Psoas muscle (tissue), 8 donors: ENCODE results near the gene HEG1. TPM values are rescaled to one million over a fixed set of nuclear protein-coding genes. Genes with fewer than 3 reads are reported as not detected.

ENCODE experiments used
- ATAC-seq, 4 donors: fragments of 200-7000 bp; cut with Tn5 transposase; one replicate each; pipeline ENCODE4 v1.9.1; 2020; ENCODE audit warnings: moderate library complexity in 3 of 4, mild to moderate bottlenecking in 2 of 4
- DNase-seq, 2 donors: peaks; one replicate each; pipeline ENCODE4 v3.0.0-alpha.2; 2020
- H3K27ac ChIP-seq: fragments of 200-600 bp; one replicate; pipeline ENCODE4 v1.8.0; 2022
- H3K27me3 ChIP-seq, 3 donors: fragments of 200-600 bp in 1 of 3; one replicate each; pipeline versions ENCODE4 v1.6.1 to v1.8.0; 2013 to 2022; ENCODE audit warnings: low read length in 2 of 3, mild to moderate bottlenecking in 2 of 3, moderate library complexity in 1 of 3; ENCODE audit not compliant: insufficient read depth in 3 of 3
- H3K36me3 ChIP-seq, 2 donors: fragments of 200-600 bp in 1 of 2; one replicate each; pipeline versions ENCODE4 v1.6.1 to v1.8.0; 2013 to 2022; ENCODE audit warnings: low read depth in 1 of 2, mild to moderate bottlenecking in 1 of 2, moderate library complexity in 1 of 2; ENCODE audit not compliant: insufficient read depth in 1 of 2
- H3K4me1 ChIP-seq: fragments of 200-600 bp; one replicate; pipeline ENCODE4 v1.8.0; 2022
- H3K4me3 ChIP-seq: fragments of 200-600 bp; one replicate; pipeline ENCODE4 v1.8.0; 2022; ENCODE audit warnings: mild to moderate bottlenecking
- H3K9me3 ChIP-seq: fragments of 200-600 bp; one replicate; pipeline ENCODE4 v1.8.0; 2022
- WGBS, 3 donors: extraction: QIAGEN DNeasy Blood & Tissue Kit; methylation state at CpG; one replicate each; pipeline versions ENCODE4 v1.1.6 to v1.1.7; 2013; 5-methylcytosine and 5-hydroxymethylcytosine counted together
- intact Hi-C, 2 donors: fragments of 100-400 bp; cut with DNase I; formaldehyde crosslinking; loops; one replicate each; pipeline versions ENCODE4 v1.11.0 to v1.14.2; 2022
- polyA plus RNA-seq, 3 donors: library from polyadenylated mRNA; stranded (reverse); fragments of 200-250 nt; gene quantifications; one replicate each; pipeline ENCODE4 v1.2.3, GENCODE V29; 2013
- total RNA-seq, 4 donors: library from RNA; stranded (reverse); fragmentation: NEBNext Ultra II Directional in 2 of 4; extraction: Animal tissue kit (Norgen Biotek cat#: 25700) in 2 of 4; gene quantifications; one replicate each; pipeline versions ENCODE4 v1.2.1 to v1.2.4, GENCODE V29; 2021 to 2023
- TF ChIP-seq, protein P1 (sequence below): fragments of 200-600 bp; IDR thresholded peaks from one replicate; pipeline ENCODE4 v1.8.0; 2022; ENCODE audit warnings: antibody characterized with exemption
- donor health status: healthy with polysubstance abuse.
- donor health status: DM: no; HTN: no; CAD: no; lungs with moderate emphysema.
- donor health status: Bipolar disorder and iron deficiency.
- donor health status: healthy.
- donor health status: DM: yes; HTN: yes; CAD: no.
- donor health status: DM: no; HTN: no; CAD: no.
- donor health status: DM: no; HTN: no; CAD: no.
- donor health status: DM: yes; HTN: yes; CAD: no.

Gene HEG1
- total and polyA plus RNA-seq, 7 donors = 3.2 to 38.7 (median 11.7) TPM

DNA sequence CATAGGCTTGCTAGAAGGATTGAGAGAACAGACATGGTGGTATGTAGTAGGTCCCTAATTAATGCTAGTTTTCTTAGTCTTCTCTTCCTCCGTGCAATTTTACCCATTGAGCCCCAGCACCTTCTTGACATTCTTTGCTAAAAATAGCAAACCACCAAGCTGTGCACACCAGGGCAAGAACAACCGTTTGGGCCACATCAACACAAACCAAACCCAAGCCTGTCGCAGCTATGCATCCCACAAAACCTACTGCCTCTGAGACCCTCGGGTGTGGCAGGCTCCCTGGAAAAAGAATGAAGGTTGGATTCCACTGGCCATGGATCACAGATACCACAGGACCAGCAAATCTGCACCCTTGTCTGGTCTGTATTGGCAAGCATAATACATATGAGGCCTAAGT, 27.1 kb downstream of the HEG1 start:
- Histone ChIP-seq H3K4me3 (no peak overlapping the region), H3K27me3 (no peaks in the 10 kb centered on the region), H3K4me1 (peaks cover 37% of the 10 kb centered on the region), H3K9me3 (no peaks in the 10 kb centered on the region), H3K27ac (no peak overlapping the region), H3K36me3 (peaks cover 0 to 26% of the 10 kb centered on the region in 2 donors)
- 65 to 79% (median 68%) methylated on average over 4 of the region's 4 CpGs for WGBS, 3 donors
- ATAC-seq (no peak), DNase-seq (no peak)
- intact Hi-C loops = no loop called here
- TF ChIP-seq, protein P1, sequence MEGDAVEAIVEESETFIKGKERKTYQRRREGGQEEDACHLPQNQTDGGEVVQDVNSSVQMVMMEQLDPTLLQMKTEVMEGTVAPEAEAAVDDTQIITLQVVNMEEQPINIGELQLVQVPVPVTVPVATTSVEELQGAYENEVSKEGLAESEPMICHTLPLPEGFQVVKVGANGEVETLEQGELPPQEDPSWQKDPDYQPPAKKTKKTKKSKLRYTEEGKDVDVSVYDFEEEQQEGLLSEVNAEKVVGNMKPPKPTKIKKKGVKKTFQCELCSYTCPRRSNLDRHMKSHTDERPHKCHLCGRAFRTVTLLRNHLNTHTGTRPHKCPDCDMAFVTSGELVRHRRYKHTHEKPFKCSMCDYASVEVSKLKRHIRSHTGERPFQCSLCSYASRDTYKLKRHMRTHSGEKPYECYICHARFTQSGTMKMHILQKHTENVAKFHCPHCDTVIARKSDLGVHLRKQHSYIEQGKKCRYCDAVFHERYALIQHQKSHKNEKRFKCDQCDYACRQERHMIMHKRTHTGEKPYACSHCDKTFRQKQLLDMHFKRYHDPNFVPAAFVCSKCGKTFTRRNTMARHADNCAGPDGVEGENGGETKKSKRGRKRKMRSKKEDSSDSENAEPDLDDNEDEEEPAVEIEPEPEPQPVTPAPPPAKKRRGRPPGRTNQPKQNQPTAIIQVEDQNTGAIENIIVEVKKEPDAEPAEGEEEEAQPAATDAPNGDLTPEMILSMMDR = no peak

DNA sequence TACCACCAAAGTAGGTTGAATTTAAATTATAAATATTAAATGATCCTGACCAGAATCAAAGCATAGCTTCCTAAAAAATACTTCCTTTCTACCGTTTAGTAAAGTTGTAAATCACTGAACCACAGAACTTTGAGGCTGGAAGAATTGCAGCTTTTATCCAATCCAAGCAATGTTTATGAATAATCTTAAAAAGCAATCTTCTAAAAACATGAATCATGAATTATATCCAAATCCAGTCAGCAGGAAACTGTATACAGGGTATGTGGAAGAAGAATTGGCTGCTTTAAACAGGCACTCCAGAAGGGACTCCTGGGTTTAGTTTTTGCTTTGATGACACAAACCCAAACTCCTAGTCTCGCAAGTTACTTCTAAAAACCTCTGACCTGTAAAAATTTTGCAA, 30.2 kb downstream of the HEG1 start:
- Histone ChIP-seq H3K9me3 (no peaks in the 10 kb centered on the region), H3K4me1 (peaks cover 31% of the 10 kb centered on the region), H3K27ac (no peak overlapping the region), H3K4me3 (no peak overlapping the region), H3K27me3 (no peaks in the 10 kb centered on the region), H3K36me3 (peaks cover 0 to 30% of the 10 kb centered on the region in 2 donors)
- TF ChIP-seq, protein P1 = no peak
- 60 to 70% (median 61%) methylated on average over 2 of the region's 2 CpGs for WGBS, 3 donors
- ATAC-seq (no peak), DNase-seq (no peak)
- intact Hi-C loops = no loop called here

DNA sequence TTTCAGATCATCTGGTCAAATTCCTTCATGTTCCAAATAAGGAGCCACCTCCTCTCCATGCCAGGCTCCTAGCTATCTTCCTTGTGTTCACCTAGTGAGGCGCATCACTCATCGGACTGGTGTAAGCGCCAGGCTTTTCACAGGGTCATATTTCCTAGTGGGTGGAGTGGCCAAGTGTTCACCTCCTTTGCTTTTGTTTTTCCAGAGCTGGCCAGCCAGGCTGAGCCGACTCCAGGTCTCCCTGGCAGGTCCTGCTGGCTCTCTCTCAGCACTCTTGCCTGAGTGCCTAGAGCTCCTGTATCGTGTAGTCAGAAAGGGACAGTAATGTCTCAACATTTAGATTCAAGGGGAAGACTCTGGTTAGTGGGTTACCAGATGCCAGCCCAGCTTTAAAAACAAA, 31.0 kb downstream of the HEG1 start:
- H3K4me3 ChIP-seq = no peak overlapping the region
- WGBS, 3 donors = 12 to 20% (median 14%) methylated on average over 5 of the region's 5 CpGs
- ATAC-seq (peak; percentile 99 to 100 (median 100)), DNase-seq (peak; percentile 68 to 84)
- peak overlapping the region; percentile 41 for H3K27ac ChIP-seq
- H3K36me3 ChIP-seq = peaks cover 0 to 39% of the 10 kb centered on the region in 2 donors
- H3K9me3 ChIP-seq = no peaks in the 10 kb centered on the region
- H3K27me3 ChIP-seq = no peaks in the 10 kb centered on the region
- intact Hi-C loops = no loop called here
- H3K4me1 ChIP-seq = peaks cover 31% of the 10 kb centered on the region
- TF ChIP-seq, protein P1 = no peak

DNA sequence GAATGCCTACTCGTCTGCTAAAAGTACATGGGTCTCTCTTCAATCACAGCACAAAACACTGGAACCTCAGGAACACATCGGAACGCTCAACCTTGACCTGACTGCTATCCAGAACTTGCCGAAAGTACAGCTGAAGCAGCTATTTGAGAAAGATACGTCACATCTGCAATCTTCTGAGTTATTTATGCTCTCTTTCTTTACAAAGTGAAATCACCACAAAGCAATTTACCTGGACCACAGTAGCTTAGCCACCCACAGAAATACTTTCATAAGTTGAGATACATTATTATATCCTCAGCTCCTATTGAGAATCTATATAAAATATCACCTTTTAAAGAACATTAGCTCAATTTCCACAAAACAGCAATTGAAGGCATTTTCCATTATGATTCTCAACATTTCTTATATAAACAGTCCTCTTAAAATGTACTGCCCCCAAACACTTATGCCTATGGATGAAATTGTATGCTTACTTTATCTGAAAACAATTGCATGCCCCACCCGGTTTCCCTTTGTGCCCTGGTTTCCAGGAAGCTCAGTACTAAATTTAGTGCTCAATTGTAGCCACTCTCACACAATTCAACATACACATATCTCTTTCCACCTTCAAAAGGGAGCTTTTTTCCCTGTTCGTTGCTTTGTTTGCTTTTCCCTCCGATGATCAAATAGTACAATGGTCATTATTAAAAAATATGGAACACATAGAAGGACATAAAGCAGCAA, 31.8 kb downstream of the HEG1 start:
- ATAC-seq (no peak), DNase-seq (no peak)
- TF ChIP-seq, protein P1 = no peak
- Histone ChIP-seq H3K27ac (peak overlapping the region; percentile 41), H3K27me3 (no peaks in the 10 kb centered on the region), H3K4me3 (no peak overlapping the region), H3K4me1 (peaks cover 31% of the 10 kb centered on the region), H3K36me3 (peaks cover 5 to 47% of the 10 kb centered on the region in 2 donors), H3K9me3 (no peaks in the 10 kb centered on the region)
- 60 to 71% (median 70%) methylated on average over 8 of the region's 8 CpGs for WGBS, 3 donors
- intact Hi-C loops = no loop called here

DNA sequence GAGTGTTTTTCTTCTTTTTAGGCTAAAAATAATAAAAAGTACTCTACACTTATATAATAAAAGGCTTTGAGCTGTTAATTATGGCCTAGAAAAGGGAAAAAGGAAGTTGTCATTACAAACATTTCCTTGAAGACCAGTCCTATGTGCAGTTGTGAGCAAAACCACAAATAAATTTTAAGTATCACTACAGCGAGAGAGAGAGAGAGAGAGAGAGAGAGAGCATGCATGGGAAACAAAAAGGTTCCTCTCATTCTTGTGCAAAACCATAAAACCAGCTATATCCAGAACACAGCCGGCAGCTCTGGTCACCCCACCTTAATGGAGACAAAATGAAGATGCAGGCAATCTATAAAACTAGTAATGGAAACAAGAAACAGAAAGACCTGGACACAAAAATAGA, 33.6 kb downstream of the HEG1 start:
- H3K36me3 ChIP-seq = peaks cover 5 to 55% of the 10 kb centered on the region in 2 donors
- no peak overlapping the region for H3K4me3 ChIP-seq
- no peaks in the 10 kb centered on the region for H3K9me3 ChIP-seq
- H3K27ac ChIP-seq = no peak overlapping the region
- TF ChIP-seq, protein P1 = no peak
- intact Hi-C loops = no loop called here
- no peak for DNase-seq
- no peak for ATAC-seq
- 69 to 76% (median 72%) methylated on average over 2 of the region's 2 CpGs for WGBS, 3 donors
- peaks cover 31% of the 10 kb centered on the region for H3K4me1 ChIP-seq
- H3K27me3 ChIP-seq = no peaks in the 10 kb centered on the region
